Activated naive CD8-positive, alpha-beta T cell treated with anti-CD3 and anti-CD28 coated beads, Interleukin-2, amount 50 U/mL, for 24 hours (primary cell): ENCODE data around the gene LSM5.
"Not testable (repeated sequence)": the region's sequence is repeated elsewhere in the genome, so short reads cannot be mapped to it uniquely, and the experiment has no call there.

Experiments
- ATAC-seq: fragments of 150-1000 bp; cut with Tn5 transposase; one replicate; pipeline ENCODE4 v1.10.0; 2021
- DNase-seq: peaks from one replicate; pipeline ENCODE4 v3.0.0; 2021
- H3K27ac Mint-ChIP-seq: one replicate; pipeline ENCODE4 v1.8.0; 2021; ENCODE audit warnings: mild to moderate bottlenecking, mixed read lengths
- H3K27me3 Mint-ChIP-seq: one replicate; pipeline ENCODE4 v1.8.0; 2021; ENCODE audit warnings: mixed read lengths
- H3K36me3 Mint-ChIP-seq: one replicate; pipeline ENCODE4 v1.8.0; 2021; ENCODE audit warnings: low read depth, mixed read lengths
- H3K4me1 Mint-ChIP-seq: one replicate; pipeline ENCODE4 v1.8.0; 2021; ENCODE audit warnings: mixed read lengths
- H3K4me3 Mint-ChIP-seq: one replicate; pipeline ENCODE4 v1.8.0; 2021; ENCODE audit warnings: mild to moderate bottlenecking, moderate library complexity, mixed read lengths
- H3K9me3 Mint-ChIP-seq: one replicate; pipeline ENCODE4 v1.8.0; 2021; ENCODE audit warnings: mixed read lengths

LSM5 gene

GRCh38 chr7:32518534-32519140, 28.5 kb upstream of the LSM5 start:
- Mint-ChIP-seq H3K4me1 (peaks cover 45% of the 10 kb centered on the region), H3K4me3 (no peak overlapping the region), H3K27ac (no peak overlapping the region), H3K27me3 (no peaks in the 10 kb centered on the region), H3K36me3 (peaks cover 81% of the 10 kb centered on the region), H3K9me3 (peaks cover 25% of the 10 kb centered on the region)
- ATAC-seq (no peak), DNase-seq (no peak)

DNA sequence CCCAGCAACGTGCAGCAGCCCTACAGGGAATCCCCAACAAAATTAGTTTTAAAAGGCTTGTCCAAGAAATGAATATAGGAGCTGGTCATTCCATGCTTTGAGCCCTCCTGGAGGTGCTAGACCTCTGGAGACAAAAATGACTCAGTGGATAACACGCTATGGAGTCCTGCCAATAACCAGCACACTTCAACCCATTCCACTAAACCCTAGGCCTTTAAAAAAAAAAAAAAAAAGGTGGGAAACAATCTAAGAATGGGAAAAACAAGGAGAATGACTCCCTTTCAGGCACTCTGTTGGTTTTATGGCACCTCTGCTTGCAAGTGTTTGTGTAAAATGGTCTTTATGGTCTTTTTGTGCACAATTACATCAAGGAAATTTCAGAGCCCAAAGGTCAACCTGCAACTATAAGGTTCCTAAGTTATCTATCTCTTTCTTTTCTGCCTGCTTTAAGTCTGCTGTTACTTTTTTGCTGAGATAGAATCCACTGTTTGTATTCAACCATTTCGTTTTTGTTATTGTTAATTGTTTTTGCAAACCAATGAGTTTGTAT, 26.4 kb upstream of the LSM5 start:
- peak overlapping the region; percentile 83 for H3K27ac Mint-ChIP-seq
- peaks cover 19% of the 10 kb centered on the region for H3K9me3 Mint-ChIP-seq
- ATAC-seq (no peak), DNase-seq (no peak)
- H3K4me1 Mint-ChIP-seq = peaks cover 65% of the 10 kb centered on the region
- H3K36me3 Mint-ChIP-seq = peaks cover 84% of the 10 kb centered on the region
- no peaks in the 10 kb centered on the region for H3K27me3 Mint-ChIP-seq
- H3K4me3 Mint-ChIP-seq = no peak overlapping the region

GRCh38 chr7:32515890-32516550, 25.8 kb upstream of the LSM5 start:
- peak; percentile 82 for ATAC-seq

GRCh38 chr7:32513210-32513609, 23.0 kb upstream of the LSM5 start:
- no peak overlapping the region for H3K4me3 Mint-ChIP-seq
- H3K36me3 Mint-ChIP-seq = peaks cover 78% of the 10 kb centered on the region
- ATAC-seq (no peak), DNase-seq (no peak)
- no peaks in the 10 kb centered on the region for H3K27me3 Mint-ChIP-seq
- H3K9me3 Mint-ChIP-seq = peaks cover 4% of the 10 kb centered on the region
- peaks cover 89% of the 10 kb centered on the region for H3K4me1 Mint-ChIP-seq
- H3K27ac Mint-ChIP-seq = peak overlapping the region; percentile 16

More at GRCh38 chr7:32515890-32516550, 25.8 kb upstream of the LSM5 start:
- Mint-ChIP-seq H3K36me3 (peaks cover 86% of the 10 kb centered on the region), H3K9me3 (peaks cover 14% of the 10 kb centered on the region), H3K4me3 (peak overlapping the region; percentile 13), H3K4me1 (peaks cover 71% of the 10 kb centered on the region), H3K27ac (peak overlapping the region; percentile 83), H3K27me3 (no peaks in the 10 kb centered on the region)
- no peak for DNase-seq

GRCh38 chr7:32511791-32512190, 21.6 kb upstream of the LSM5 start:
- Mint-ChIP-seq H3K27ac (peak overlapping the region; percentile 22), H3K36me3 (peaks cover 79% of the 10 kb centered on the region), H3K27me3 (no peaks in the 10 kb centered on the region), H3K4me1 (peaks cover 95% of the 10 kb centered on the region), H3K9me3 (peaks cover 1% of the 10 kb centered on the region), H3K4me3 (no peak overlapping the region)
- DNase-seq = no peak
- ATAC-seq = no peak

- no peak for DNase-seq
- Mint-ChIP-seq H3K9me3 (no peaks in the 10 kb centered on the region), H3K4me1 (peaks cover 84% of the 10 kb centered on the region), H3K36me3 (peaks cover 49% of the 10 kb centered on the region), H3K27me3 (no peaks in the 10 kb centered on the region), H3K27ac (peak overlapping the region; percentile 95), H3K4me3 (no peak overlapping the region)
- ATAC-seq = no peak
Observed at GRCh38 chr7:32507414-32507813, 17.2 kb upstream of the LSM5 start.

- Mint-ChIP-seq H3K27ac (peak overlapping the region; percentile 95), H3K36me3 (peaks cover 41% of the 10 kb centered on the region), H3K27me3 (no peaks in the 10 kb centered on the region), H3K4me3 (peak overlapping the region; percentile 58), H3K4me1 (peaks cover 82% of the 10 kb centered on the region), H3K9me3 (no peaks in the 10 kb centered on the region)
- ATAC-seq = peak; percentile 91
- peak; percentile 32 for DNase-seq
Observed at GRCh38 chr7:32506266-32507054, 16.3 kb upstream of the LSM5 start.

GRCh38 chr7:32502728-32503127, 12.5 kb upstream of the LSM5 start:
- H3K27ac Mint-ChIP-seq = peak overlapping the region; percentile 99
- ATAC-seq (peak; percentile 86), DNase-seq (peak; percentile 33)
- H3K27me3 Mint-ChIP-seq = no peaks in the 10 kb centered on the region
- no peaks in the 10 kb centered on the region for H3K9me3 Mint-ChIP-seq
- peaks cover 82% of the 10 kb centered on the region for H3K4me1 Mint-ChIP-seq
- peak overlapping the region; percentile 73 for H3K4me3 Mint-ChIP-seq
- H3K36me3 Mint-ChIP-seq = peaks cover 40% of the 10 kb centered on the region

DNA sequence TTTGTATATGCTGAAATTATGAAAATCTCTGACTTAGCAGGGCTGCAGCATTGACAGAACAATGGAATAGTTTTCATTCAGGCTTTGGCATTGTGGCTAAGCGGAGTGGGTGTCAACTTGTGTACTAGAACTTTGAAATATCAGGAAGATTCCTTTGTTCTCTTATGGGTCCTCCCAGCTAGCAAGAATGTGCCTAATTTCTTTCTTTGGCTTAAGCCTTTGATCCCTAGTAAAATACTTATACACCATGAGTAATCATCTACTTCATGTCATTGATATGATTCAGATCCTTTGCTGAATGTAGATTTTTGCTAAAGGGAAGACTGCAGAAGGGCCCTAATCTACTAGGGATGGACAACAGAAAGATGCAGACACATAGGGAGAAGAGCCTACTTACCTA, 11.3 kb upstream of the LSM5 start:
- Mint-ChIP-seq H3K4me1 (peaks cover 83% of the 10 kb centered on the region), H3K36me3 (peaks cover 35% of the 10 kb centered on the region), H3K27ac (peak overlapping the region; percentile 99), H3K27me3 (no peaks in the 10 kb centered on the region), H3K9me3 (no peaks in the 10 kb centered on the region), H3K4me3 (peak overlapping the region; percentile 61)
- ATAC-seq = no peak
- no peak for DNase-seq

- H3K4me1 Mint-ChIP-seq = peaks cover 83% of the 10 kb centered on the region
- H3K4me3 Mint-ChIP-seq = peak overlapping the region; percentile 61
- ATAC-seq (no peak), DNase-seq (no peak)
- H3K27me3 Mint-ChIP-seq = no peaks in the 10 kb centered on the region
- peak overlapping the region; percentile 99 for H3K27ac Mint-ChIP-seq
- H3K9me3 Mint-ChIP-seq = no peaks in the 10 kb centered on the region
- peaks cover 37% of the 10 kb centered on the region for H3K36me3 Mint-ChIP-seq
Observed at GRCh38 chr7:32500922-32501341, 10.8 kb upstream of the LSM5 start.

DNA sequence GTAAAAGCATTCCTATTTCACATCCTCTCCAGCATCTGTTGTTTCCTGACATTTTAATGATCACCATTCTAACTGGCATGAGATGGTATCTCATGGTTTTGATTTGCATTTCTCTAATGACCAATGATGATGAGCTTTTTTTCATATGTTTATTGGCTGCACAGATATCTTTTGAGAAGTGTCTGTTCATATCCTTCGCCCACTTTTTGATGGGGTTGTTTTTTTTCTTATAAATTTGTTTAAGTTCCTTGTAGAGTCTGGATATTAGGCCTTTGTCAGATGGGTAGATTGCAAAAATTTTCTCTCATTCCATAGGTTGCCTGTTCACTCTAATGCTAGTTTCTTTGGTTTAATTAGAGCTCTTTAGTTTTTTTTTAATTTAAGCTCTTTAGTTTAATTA, 10.0 kb upstream of the LSM5 start:
- not testable (repeated sequence) for ATAC-seq, DNase-seq, H3K9me3 Mint-ChIP-seq, H3K27me3 Mint-ChIP-seq
- Mint-ChIP-seq H3K27ac (peak overlapping the region; percentile 99), H3K4me1 (peaks cover 79% of the 10 kb centered on the region), H3K36me3 (peaks cover 37% of the 10 kb centered on the region), H3K4me3 (peak overlapping the region; percentile 61)

DNA sequence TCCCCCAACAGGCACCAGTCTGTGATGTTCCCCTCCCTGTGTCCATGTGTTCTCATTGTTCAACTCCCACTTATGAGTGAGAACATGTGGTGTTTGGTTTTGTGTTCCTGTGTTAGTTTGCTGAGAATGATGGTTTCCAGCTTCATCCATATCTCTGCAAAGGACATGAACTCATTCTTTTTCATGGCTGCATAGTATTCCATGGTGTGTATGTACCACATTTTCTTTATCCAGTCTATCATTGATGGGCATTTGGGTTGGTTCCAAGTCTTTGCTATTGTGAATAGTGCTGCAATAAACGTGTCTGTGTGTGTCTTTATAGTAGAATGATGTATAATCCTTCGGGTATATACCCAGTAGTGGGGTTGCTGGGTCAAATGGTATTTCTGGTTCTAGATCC, 9.6 kb upstream of the LSM5 start:
- DNase-seq, ATAC-seq, H3K27me3 Mint-ChIP-seq, H3K9me3 Mint-ChIP-seq: not testable (repeated sequence)
- H3K4me3 Mint-ChIP-seq = peak overlapping the region; percentile 61
- peak overlapping the region; percentile 99 for H3K27ac Mint-ChIP-seq
- peaks cover 80% of the 10 kb centered on the region for H3K4me1 Mint-ChIP-seq
- peaks cover 37% of the 10 kb centered on the region for H3K36me3 Mint-ChIP-seq

DNA sequence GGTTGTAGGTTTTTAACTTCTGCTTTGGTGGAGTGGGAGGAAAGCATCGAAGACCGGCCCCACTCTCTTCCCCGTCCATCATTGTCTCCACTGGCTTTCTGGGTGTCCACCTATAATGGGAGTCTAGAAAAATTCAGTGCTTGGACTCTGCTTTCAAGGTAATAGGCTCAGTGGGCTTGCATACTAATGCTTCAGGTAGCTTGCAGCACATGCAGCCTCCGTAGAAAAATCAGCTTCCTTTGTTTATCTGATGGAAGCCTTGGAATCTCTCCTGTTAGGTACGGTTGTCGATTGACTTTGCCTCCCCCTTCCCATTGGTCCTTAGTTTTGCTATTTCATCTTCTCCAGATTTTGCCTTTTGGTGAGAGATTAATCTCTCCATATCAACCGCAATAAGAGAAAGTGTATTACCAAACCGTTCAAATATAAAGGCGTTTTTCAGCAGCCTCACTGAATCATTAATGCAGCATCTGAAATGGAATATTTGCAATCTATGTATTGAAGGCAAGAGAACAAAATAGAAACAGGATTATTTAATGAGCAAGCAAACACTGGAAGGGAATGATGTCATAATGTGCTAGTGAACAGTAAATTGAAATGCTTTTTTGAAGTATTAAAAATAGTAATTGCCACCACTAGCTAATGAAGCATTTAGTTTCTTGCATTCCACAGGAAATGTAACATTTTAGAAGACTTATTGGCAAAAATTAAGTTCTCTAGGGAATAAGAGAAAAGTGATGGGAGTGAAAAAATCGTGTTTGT, 6.1 kb upstream of the LSM5 start:
- DNase-seq (no peak), ATAC-seq (peak; percentile 1)
- H3K27me3 Mint-ChIP-seq = no peaks in the 10 kb centered on the region
- peak overlapping the region; percentile 95 for H3K27ac Mint-ChIP-seq
- H3K4me3 Mint-ChIP-seq = peak overlapping the region; percentile 97
- no peaks in the 10 kb centered on the region for H3K9me3 Mint-ChIP-seq
- H3K4me1 Mint-ChIP-seq = peaks cover 57% of the 10 kb centered on the region
- H3K36me3 Mint-ChIP-seq = peaks cover 32% of the 10 kb centered on the region
